Keratinocyte (primary cell): Measurements from ENCODE around the gene LRRC4C. TPM values are rescaled to one million over a fixed set of nuclear protein-coding genes. Genes with fewer than 3 reads are reported as not detected.

Experiments used
- DNase-seq: peaks from one replicate; pipeline ENCODE4 v3.0.0-alpha.2; 2011; ENCODE audit warnings: low read depth, missing footprints, low spot score
- FAIRE-seq: peaks from 2 replicates; lab custom pipeline; 2011; peaks lifted over from hg19 to GRCh38; lab: Jason Lieb, UNC
- H2AFZ ChIP-seq: 2 replicates; pipeline ENCODE4 v1.6.0; 2012; ENCODE audit warnings: low read length, control low read depth, inconsistent platforms; ENCODE audit not compliant: control insufficient read depth
- H3K27ac ChIP-seq: 2 replicates; pipeline ENCODE4 v1.5.1; 2011; ENCODE audit warnings: low read length; ENCODE audit not compliant: control insufficient read depth, insufficient read depth
- H3K27me3 ChIP-seq: 3 replicates; pipeline ENCODE4 v1.6.0; 2011; ENCODE audit warnings: low read length; ENCODE audit not compliant: control insufficient read depth, insufficient read depth; ENCODE audit errors: extremely low read depth
- H3K36me3 ChIP-seq, 2 experiments: 2 replicates in 1 of 2; 3 replicates in 1 of 2; pipeline ENCODE4 v1.5.1; 2011; ENCODE audit warnings: low read length in 2 of 2, mild to moderate bottlenecking in 1 of 2; ENCODE audit not compliant: control insufficient read depth in 2 of 2, insufficient read depth in 2 of 2; ENCODE audit errors: extremely low read depth in 1 of 2
- H3K4me1 ChIP-seq: 3 replicates; pipeline ENCODE4 v1.5.1; 2011; ENCODE audit warnings: low read length; ENCODE audit not compliant: control insufficient read depth, insufficient read depth; ENCODE audit errors: extremely low read depth
- H3K4me2 ChIP-seq: 3 replicates; pipeline ENCODE4 v1.6.0; 2011; ENCODE audit warnings: low read depth, low read length; ENCODE audit not compliant: control insufficient read depth, insufficient read depth; ENCODE audit errors: extremely low read depth
- H3K4me3 ChIP-seq, 3 experiments: fragments of 200-600 bp in 1 of 3; sonication (generic) in 1 of 3; 2 replicates in 2 of 3; 3 replicates in 1 of 3; pipeline ENCODE4 v1.5.1; 2011 to 2016; ENCODE audit warnings: low read length in 3 of 3, mild to moderate bottlenecking in 3 of 3, control low read depth in 2 of 3, inconsistent platforms in 1 of 3, low read depth in 1 of 3, mixed read lengths in 1 of 3, mixed run types in 1 of 3, moderate library complexity in 1 of 3; ENCODE audit not compliant: control insufficient read depth in 2 of 3, insufficient read depth in 2 of 3; ENCODE audit errors: extremely low read depth in 1 of 3
- H3K79me2 ChIP-seq: 2 replicates; pipeline ENCODE4 v1.6.0; 2012; ENCODE audit warnings: low read length; ENCODE audit not compliant: control insufficient read depth, insufficient read depth
- H3K9ac ChIP-seq: 3 replicates; pipeline ENCODE4 v1.6.0; 2011; ENCODE audit warnings: low read length; ENCODE audit not compliant: control insufficient read depth, insufficient read depth; ENCODE audit errors: extremely low read depth
- H3K9me1 ChIP-seq: 3 replicates; pipeline ENCODE4 v1.6.0; 2011; ENCODE audit warnings: low read length; ENCODE audit not compliant: control insufficient read depth, insufficient read depth; ENCODE audit errors: extremely low read depth
- H3K9me3 ChIP-seq: 2 replicates; pipeline ENCODE4 v1.5.1; 2012; ENCODE audit warnings: low read depth, low read length; ENCODE audit not compliant: control insufficient read depth
- H4K20me1 ChIP-seq: 3 replicates; pipeline ENCODE4 v1.6.0; 2011; ENCODE audit warnings: low read length; ENCODE audit not compliant: control insufficient read depth, insufficient read depth; ENCODE audit errors: extremely low read depth
- EZH2 ChIP-seq: IDR thresholded peaks from one replicate; pipeline ENCODE4 v1.6.1; 2012; ENCODE audit warnings: inconsistent platforms, mild to moderate bottlenecking, low read length, moderate library complexity
- dilution Hi-C: fragments of 300-500 bp; cut with MboI; formaldehyde crosslinking; loops from one replicate; pipeline ENCODE4 v1.7.0; 2020; ENCODE audit warnings: low sequenced_read_pairs; ENCODE audit not compliant: extremely low pct_ligation_motif_present
- polyA plus RNA-seq, 5 experiments: library from polyadenylated mRNA; depleted of rRNA in 3 of 5; stranded (reverse) in 3 of 5; stranded (forward) in 1 of 5; unstranded in 1 of 5; fragments of >200 nt; gene quantifications; 1 replicate in 1 of 5; 2 replicates in 3 of 5; 3 replicates in 1 of 5; pipeline versions ENCODE4 v1.2.1 to v1.2.3, GENCODE V29; 2011 to 2012; ENCODE audit warnings: missing spikeins in 2 of 5, low read depth in 1 of 5, low replicate concordance in 1 of 5
- small RNA-seq, 3 experiments: library from RNA; depleted of rRNA; stranded (forward); fragments of <200 nt; gene quantifications; one replicate each; pipeline ENCODE3, GENCODE V24; 2012; ENCODE audit warnings: low read depth in 3 of 3, low replicate concordance in 1 of 3; ENCODE audit not compliant: insufficient read length in 3 of 3
- TF ChIP-seq, protein P1 (sequence below), 3 experiments: IDR thresholded peaks in 1 of 3; conservative IDR thresholded peaks in 1 of 3; optimal IDR thresholded peaks in 1 of 3; 2 replicates in 2 of 3; 3 replicates in 1 of 3; pipeline versions ENCODE3 to v1.5.1; 2011; ENCODE audit warnings: low read length in 3 of 3, mild to moderate bottlenecking in 3 of 3, moderate library complexity in 2 of 3, control low read depth in 1 of 3, inconsistent platforms in 1 of 3; ENCODE audit not compliant: insufficient read depth in 2 of 3; ENCODE audit errors: extremely low read depth in 1 of 3

The LRRC4C gene
- polyA plus RNA-seq, 1 donor (not counting 4 experiments of a cell fraction or from before 2014, with no cell fraction given), result not detected

DNA sequence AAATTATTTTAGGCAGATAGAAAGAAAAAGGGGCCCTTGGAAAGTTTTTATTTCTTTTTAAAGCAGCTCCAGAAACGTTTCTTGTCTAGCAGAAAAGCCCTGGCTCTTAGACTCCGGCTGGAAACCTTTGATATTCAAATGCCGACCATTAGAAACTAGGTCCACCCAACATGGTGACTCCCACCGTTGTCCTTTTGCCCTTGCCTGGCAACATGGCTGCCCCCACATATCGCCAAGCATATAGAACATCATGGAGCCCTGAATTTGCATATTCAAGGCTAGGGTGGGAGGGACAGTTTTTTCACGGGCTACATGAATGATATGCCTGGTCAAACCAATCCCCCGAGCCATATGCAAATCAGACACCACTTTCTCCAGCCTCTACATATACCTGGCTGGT, 1379.0 kb downstream of the LRRC4C start:
- Histone ChIP-seq H3K27me3 (no peaks in the 10 kb centered on the region), H3K9ac (no peak overlapping the region), H3K79me2 (no peaks in the 10 kb centered on the region), H3K27ac (no peak overlapping the region), H3K9me3 (peaks cover 2% of the 10 kb centered on the region), H3K4me2 (no peak overlapping the region), H3K4me1 (no peaks in the 10 kb centered on the region), H3K36me3 (no peaks in the 10 kb centered on the region), H4K20me1 (no peaks in the 10 kb centered on the region), H2AFZ (no peak overlapping the region), H3K4me3 (no peak overlapping the region), H3K9me1 (no peaks in the 10 kb centered on the region)
- FAIRE-seq (no peak), DNase-seq (no peak)
- dilution Hi-C loops, result no loop called here
- TF ChIP-seq, protein P1, sequence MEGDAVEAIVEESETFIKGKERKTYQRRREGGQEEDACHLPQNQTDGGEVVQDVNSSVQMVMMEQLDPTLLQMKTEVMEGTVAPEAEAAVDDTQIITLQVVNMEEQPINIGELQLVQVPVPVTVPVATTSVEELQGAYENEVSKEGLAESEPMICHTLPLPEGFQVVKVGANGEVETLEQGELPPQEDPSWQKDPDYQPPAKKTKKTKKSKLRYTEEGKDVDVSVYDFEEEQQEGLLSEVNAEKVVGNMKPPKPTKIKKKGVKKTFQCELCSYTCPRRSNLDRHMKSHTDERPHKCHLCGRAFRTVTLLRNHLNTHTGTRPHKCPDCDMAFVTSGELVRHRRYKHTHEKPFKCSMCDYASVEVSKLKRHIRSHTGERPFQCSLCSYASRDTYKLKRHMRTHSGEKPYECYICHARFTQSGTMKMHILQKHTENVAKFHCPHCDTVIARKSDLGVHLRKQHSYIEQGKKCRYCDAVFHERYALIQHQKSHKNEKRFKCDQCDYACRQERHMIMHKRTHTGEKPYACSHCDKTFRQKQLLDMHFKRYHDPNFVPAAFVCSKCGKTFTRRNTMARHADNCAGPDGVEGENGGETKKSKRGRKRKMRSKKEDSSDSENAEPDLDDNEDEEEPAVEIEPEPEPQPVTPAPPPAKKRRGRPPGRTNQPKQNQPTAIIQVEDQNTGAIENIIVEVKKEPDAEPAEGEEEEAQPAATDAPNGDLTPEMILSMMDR (optimal IDR thresholded peaks at IDR 0.05 in 1 of 3, IDR thresholded peaks at IDR 0.05 in 1 of 3, conservative IDR thresholded peaks at IDR 0.05 in 1 of 3; ENCODE audit: extremely low read depth in 1 of 3, insufficient read depth in 2 of 3, low read length in 3 of 3), result no peak
- TF ChIP-seq EZH2, result no peak

Small RNAs within 50 kb of the gene (small RNA-seq; reads per million reads assigned to genes)
- gene RF00019 (0 reads per million in 3 experiments), gene RNU6-365P (0 reads per million in 3 experiments)
